K562 (cell line): ENCODE results near the gene IRS1. TPM values are rescaled to one million over a fixed set of nuclear protein-coding genes. Genes with fewer than 3 reads are reported as not detected.

Experiments
- ATAC-seq: fragments of 200-7000 bp; cut with Tn5 transposase; 3 replicates; pipeline ENCODE4 v1.9.1; 2020; ENCODE audit warnings: moderate library complexity
- BruUV-seq: library from RNA; stranded (reverse); fragments of 400-500 nt; replicated peaks from 2 replicates; lab custom pipeline; 2021; lab: Mats Ljungman, UMichigan
- CTCF ChIA-PET: fragments of 300-600 bp; formaldehyde crosslinking; extraction: SDS; loops from one replicate; lab custom pipeline; 2021; ENCODE audit warnings: low intra/inter-chr PET ratio; lab: Yijun Ruan, JAX
- POLR2A ChIA-PET: fragments of 300-600, 350-650 bp; sonication (Branson Sonifier 250); formaldehyde crosslinking; extraction: SDS; loops from one replicate; lab custom pipeline; 2021; ENCODE audit warnings: antibody characterized with exemption, inconsistent platforms; lab: Yijun Ruan, JAX
- DNase-seq, 4 experiments: peaks; one replicate each; pipeline versions ENCODE4 v3.0.0 to v3.0.0-alpha.2; 2011 to 2018; ENCODE audit warnings: low spot score in 3 of 4, mixed read lengths in 3 of 4; ENCODE audit errors: extremely low read depth in 1 of 4
- FAIRE-seq: peaks from 2 replicates; lab custom pipeline; 2011; peaks lifted over from hg19 to GRCh38; lab: Jason Lieb, UNC
- H2AFZ ChIP-seq: 2 replicates; pipeline ENCODE4 v1.6.0; 2011; ENCODE audit warnings: low read depth, low read length, control low read depth, inconsistent platforms
- H3K27ac ChIP-seq: fragments of 200-600 bp; 3 replicates; pipeline ENCODE4 v1.8.0; 2011; ENCODE audit warnings: low read depth, mild to moderate bottlenecking, control low read depth, inconsistent platforms, low read length, moderate library complexity, mixed read lengths; ENCODE audit errors: extremely low read depth
- H3K27me3 ChIP-seq, 2 experiments: fragments of 300-600 bp in 1 of 2; 2 replicates in 1 of 2; 3 replicates in 1 of 2; pipeline versions ENCODE4 v1.6.0 to v1.8.0; 2011; ENCODE audit warnings: inconsistent platforms in 2 of 2, low read length in 2 of 2, mild to moderate bottlenecking in 1 of 2, mixed read lengths in 1 of 2, moderate library complexity in 1 of 2; ENCODE audit not compliant: control insufficient read depth in 2 of 2, insufficient read depth in 2 of 2
- H3K36me3 ChIP-seq: fragments of 300-600 bp; 3 replicates; pipeline ENCODE4 v1.8.0; 2011; ENCODE audit warnings: mild to moderate bottlenecking, low read length, inconsistent platforms; ENCODE audit not compliant: control insufficient read depth, insufficient read depth
- H3K4me1 ChIP-seq, 2 experiments: fragments of 200-600 bp in 1 of 2; replicated peaks in 1 of 2; 2 replicates in 1 of 2; 3 replicates in 1 of 2; pipeline versions ENCODE4 v1.5.1 to v1.8.0; 2011; ENCODE audit warnings: inconsistent platforms in 2 of 2, low read length in 2 of 2, mild to moderate bottlenecking in 1 of 2, mixed read lengths in 1 of 2, moderate library complexity in 1 of 2; ENCODE audit not compliant: control insufficient read depth in 2 of 2, insufficient read depth in 2 of 2
- H3K4me2 ChIP-seq: 2 replicates; pipeline ENCODE4 v1.6.1; 2011; ENCODE audit warnings: low read length, control low read depth, inconsistent platforms, mixed read lengths; ENCODE audit not compliant: insufficient read depth
- H3K4me3 ChIP-seq: fragments of 200-600 bp; sonication (generic), shearing (Covaris generic); 2 replicates; pipeline ENCODE4 v1.5.1; 2016; ENCODE audit warnings: control low read depth, inconsistent platforms
- H3K79me2 ChIP-seq: fragments of 200-600 bp; 3 replicates; pipeline ENCODE4 v1.8.0; 2011; ENCODE audit warnings: low read length, inconsistent platforms; ENCODE audit not compliant: control insufficient read depth, insufficient read depth
- H3K9ac ChIP-seq, 2 experiments: 2 replicates each; pipeline versions ENCODE4 v1.6.0 to v1.6.1; 2011; ENCODE audit warnings: low read depth in 2 of 2, low read length in 2 of 2, control low read depth in 1 of 2, inconsistent platforms in 1 of 2, mild to moderate bottlenecking in 1 of 2, mixed read lengths in 1 of 2; ENCODE audit not compliant: insufficient read depth in 1 of 2
- H3K9me1 ChIP-seq: one replicate; pipeline ENCODE4 v1.6.0; 2011; ENCODE audit warnings: inconsistent platforms, mild to moderate bottlenecking, low read length, moderate library complexity; ENCODE audit not compliant: control insufficient read depth, insufficient read depth
- H3K9me3 ChIP-seq: replicated peaks from 2 replicates; pipeline ENCODE4 v1.5.1; 2011; ENCODE audit warnings: low read depth, low read length, inconsistent platforms; ENCODE audit not compliant: control insufficient read depth, insufficient read depth
- H4K20me1 ChIP-seq: replicated peaks from 2 replicates; pipeline ENCODE4 v1.6.1; 2011; ENCODE audit warnings: low read length, inconsistent platforms, mixed read lengths; ENCODE audit not compliant: control insufficient read depth, insufficient read depth
- KLF16 ChIP-seq: IDR thresholded peaks from 2 replicates; pipeline ENCODE4 v1.6.1; 2016; ENCODE audit warnings: antibody characterized with exemption
- NONO ChIP-seq, 2 experiments: fragments of 200-400 bp in 1 of 2; fragments of 450-650 bp in 1 of 2; formaldehyde crosslinking in 1 of 2; IDR thresholded peaks; 2 replicates each; pipeline ENCODE4 v1.6.1; 2017; ENCODE audit warnings: low read depth in 2 of 2, mild to moderate bottlenecking in 2 of 2, moderate library complexity in 2 of 2, low read length in 1 of 2
- SMARCC2 ChIP-seq: fragments of 450-650 bp; IDR thresholded peaks from 2 replicates; pipeline ENCODE4 v1.6.1; 2017; ENCODE audit warnings: antibody characterized with exemption, moderate library complexity, mild to moderate bottlenecking, low read depth
- WGBS: fragments of 100-300 bp; shearing (Covaris generic); methylation state at CpG from one replicate; pipeline ENCODE4 v1.1.6; 2016; ENCODE audit warnings: low coverage, mixed read lengths; ENCODE audit not compliant: insufficient coverage; ENCODE audit errors: missing lambda C conversion rate; 5-methylcytosine and 5-hydroxymethylcytosine counted together
- in situ Hi-C: fragments of 300-500 bp; cut with MboI; formaldehyde crosslinking; loops from 4 replicates; pipeline ENCODE4 v1.15.0; 2018; ENCODE audit warnings: inconsistent platforms, mixed read lengths
- intact Hi-C: fragments of 100-400 bp; cut with micrococcal nuclease; formaldehyde crosslinking; loops from 2 replicates; pipeline ENCODE4 v1.14.2; 2022
- polyA plus RNA-seq, 8 experiments: library from polyadenylated mRNA; depleted of rRNA in 4 of 8; stranded (reverse) in 5 of 8; unstranded in 3 of 8; fragments of >200 nt; fragmentation: Nextera tagmentation in 2 of 8; fragmentation: Illumina TruSeq in 1 of 8; extraction: Ambion mirVana in 2 of 8; extraction: Trizol in 1 of 8; gene quantifications; 2 replicates each; pipeline versions ENCODE4 v1.2.1 to v1.2.3, GENCODE V29; 2011 to 2014; ENCODE audit warnings: inconsistent platforms in 1 of 8, missing spikeins in 1 of 8
- total RNA-seq, 7 experiments: library from RNA; depleted of rRNA in 6 of 7; stranded (reverse); fragments of >200 nt in 6 of 7; fragmentation: Illumina TruSeq in 2 of 7; extraction: Trizol in 2 of 7; gene quantifications; 2 replicates each; pipeline versions ENCODE4 v1.2.1 to v1.2.3, GENCODE V29; 2011 to 2021; ENCODE audit warnings: low replicate concordance in 1 of 7

The IRS1 gene
- total and polyA plus RNA-seq, 9 of the 15 experiments (the other 6 are each of a cell fraction or from before 2014, with no cell fraction given), result under 0.01 to 0.31 (median 0.08) TPM; not detected in 1

DNA sequence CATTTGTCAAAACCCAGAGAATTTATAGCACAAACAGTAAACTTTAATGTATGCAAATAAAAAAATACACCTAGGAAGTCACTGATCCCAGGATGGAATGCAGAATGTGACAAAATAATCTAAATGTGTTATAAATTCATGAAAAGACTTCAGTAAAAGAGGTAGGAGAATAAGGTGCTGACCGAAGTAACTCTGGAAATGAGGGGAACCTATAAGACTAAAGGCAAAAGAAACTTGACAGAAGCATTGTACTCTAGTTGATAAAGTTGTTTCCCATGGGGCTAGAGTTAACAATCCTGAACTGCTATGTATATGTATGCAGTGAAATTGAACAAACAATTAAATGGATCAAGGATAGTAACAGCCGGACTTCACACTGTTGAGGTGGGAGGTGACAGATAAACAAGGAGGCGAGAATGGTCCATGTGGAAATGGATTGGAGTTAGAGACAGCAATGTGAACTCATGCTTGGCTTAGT lies 24.5 kb downstream of the IRS1 start:
- no TSS peak for BruUV-seq
- no peak overlapping the region for H2AFZ ChIP-seq
- 21% methylated on average over 2 of the region's 3 CpGs for WGBS
- POLR2A ChIA-PET, result no interaction called here
- peaks cover 0 to 4% of the 10 kb centered on the region in 2 experiments; a peak in 2 of 5 replicates for H3K4me1 ChIP-seq
- FAIRE-seq (no peak), DNase-seq (no peak), ATAC-seq (no peak)
- no peak for TF ChIP-seq SMARCC2
- no peak for TF ChIP-seq KLF16
- no peaks in the 10 kb centered on the region for H3K9me3 ChIP-seq
- H3K27me3 ChIP-seq, result no peaks in the 10 kb centered on the region
- CTCF ChIA-PET, result no interaction called here
- H3K27ac ChIP-seq, result no peak overlapping the region
- no peak overlapping the region for H3K9ac ChIP-seq
- H3K79me2 ChIP-seq, result no peaks in the 10 kb centered on the region
- no peaks in the 10 kb centered on the region for H3K9me1 ChIP-seq
- H4K20me1 ChIP-seq, result no peaks in the 10 kb centered on the region
- no peaks in the 10 kb centered on the region for H3K36me3 ChIP-seq
- H3K4me2 ChIP-seq, result no peak overlapping the region
- no peak overlapping the region for H3K4me3 ChIP-seq
- in situ Hi-C loops, result no loop called here
- intact Hi-C loops, result no loop called here

DNA sequence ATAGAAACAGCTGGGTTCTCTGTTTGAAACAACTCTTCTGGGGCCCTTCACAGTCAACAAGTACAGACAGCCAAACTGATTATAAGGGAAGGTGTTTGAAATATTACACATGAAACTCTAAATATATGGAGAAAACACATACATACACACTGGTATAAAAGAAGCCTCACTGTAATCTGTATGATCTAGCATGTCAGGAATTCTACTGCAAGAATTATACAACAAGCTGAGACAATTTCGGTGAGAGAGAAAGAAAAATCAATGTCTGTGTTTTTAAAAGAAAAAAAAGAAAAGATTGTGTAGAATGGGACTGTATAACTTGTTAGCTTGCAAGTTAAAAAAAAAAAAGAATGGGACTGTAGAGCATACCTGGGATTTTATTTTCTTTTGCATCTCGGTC lies 26.3 kb downstream of the IRS1 start:
- Histone ChIP-seq H4K20me1 (no peaks in the 10 kb centered on the region), H3K4me3 (no peak overlapping the region), H3K36me3 (no peaks in the 10 kb centered on the region), H3K27me3 (no peaks in the 10 kb centered on the region), H3K9me3 (no peaks in the 10 kb centered on the region), H3K79me2 (no peaks in the 10 kb centered on the region), H3K9me1 (no peaks in the 10 kb centered on the region), H3K27ac (no peak overlapping the region), H3K4me1 (peaks cover 0 to 4% of the 10 kb centered on the region in 2 experiments; a peak in 2 of 5 replicates), H3K4me2 (no peak overlapping the region), H3K9ac (no peak overlapping the region), H2AFZ (no peak overlapping the region)
- FAIRE-seq (no peak), ATAC-seq (no peak), DNase-seq (no peak)
- ChIA-PET POLR2A (interaction anchor here (1.5 kb wide), 1 partner anchor 12 kb away, joined by 3 read pairs; no protein-coding TSS in a partner anchor), CTCF (no interaction called here)
- intact Hi-C loops, result no loop called here
- WGBS, result 0% methylated on average over 2 of the region's 2 CpGs
- no TSS peak for BruUV-seq
- TF ChIP-seq NONO (IDR thresholded peaks at IDR 0.05; ENCODE audit: low read depth in 2 of 2, low read length in 1 of 2), result no peak
- in situ Hi-C loops, result no loop called here
